LNCaP clone FGC (cell line): Measurements from ENCODE around the gene PNMA6A.
"Not testable (repeated sequence)": the region's sequence is repeated elsewhere in the genome, so short reads cannot be mapped to it uniquely, and the experiment has no call there.

ENCODE experiments used
- DNase-seq: peaks from one replicate; pipeline ENCODE4 v3.0.0-alpha.2; 2011; ENCODE audit warnings: low read depth
- H3K4me3 ChIP-seq: 2 replicates; pipeline ENCODE4 v1.5.1; 2011; ENCODE audit warnings: mild to moderate bottlenecking, low read depth, low read length, control low read depth
- CTCF ChIP-seq: IDR thresholded peaks from 2 replicates; pipeline ENCODE4 v1.5.1; 2012; ENCODE audit warnings: mild to moderate bottlenecking; ENCODE audit not compliant: control insufficient read depth, insufficient read depth; ENCODE audit errors: extremely low read depth

Gene PNMA6A

GRCh38 chrX:153102418-153102817, 30.2 kb downstream of the PNMA6A start:
- H3K4me3 ChIP-seq, result no peak overlapping the region
- DNase-seq, result no peak
- no peak for TF ChIP-seq CTCF

GRCh38 chrX:153104959-153105358, 32.7 kb downstream of the PNMA6A start:
- H3K4me3 ChIP-seq, DNase-seq: not testable (repeated sequence)

GRCh38 chrX:153106092-153106801, 34.0 kb downstream of the PNMA6A start:
- DNase-seq, result not testable (repeated sequence)

GRCh38 chrX:153110735-153111134, 38.5 kb downstream of the PNMA6A start:
- DNase-seq, H3K4me3 ChIP-seq: not testable (repeated sequence)

More at GRCh38 chrX:153106092-153106801, 34.0 kb downstream of the PNMA6A start:
- not testable (repeated sequence) for H3K4me3 ChIP-seq

GRCh38 chrX:153113851-153114250, 41.6 kb downstream of the PNMA6A start:
- DNase-seq, H3K4me3 ChIP-seq: not testable (repeated sequence)

- not testable (repeated sequence) for H3K4me3 ChIP-seq, DNase-seq
These were observed 45.5 kb downstream of the PNMA6A start for GRCh38 chrX:153117754-153118153.

GRCh38 chrX:153120230-153120629, 48.0 kb downstream of the PNMA6A start:
- not testable (repeated sequence) for H3K4me3 ChIP-seq, DNase-seq

- not testable (repeated sequence) for H3K4me3 ChIP-seq, DNase-seq
These were observed 51.2 kb downstream of the PNMA6A start for GRCh38 chrX:153123468-153123867.
